HG02759 (cell line): ENCODE results near the gene EIF4G2.

ENCODE experiments used
- ATAC-seq: cut with Tn5 transposase; IDR thresholded peaks from one replicate; pipeline ENCODE4 v1.9.1; 2021; ENCODE audit warnings: mild to moderate bottlenecking, moderate library complexity; ENCODE audit not compliant: unreplicated experiment

The EIF4G2 gene

DNA sequence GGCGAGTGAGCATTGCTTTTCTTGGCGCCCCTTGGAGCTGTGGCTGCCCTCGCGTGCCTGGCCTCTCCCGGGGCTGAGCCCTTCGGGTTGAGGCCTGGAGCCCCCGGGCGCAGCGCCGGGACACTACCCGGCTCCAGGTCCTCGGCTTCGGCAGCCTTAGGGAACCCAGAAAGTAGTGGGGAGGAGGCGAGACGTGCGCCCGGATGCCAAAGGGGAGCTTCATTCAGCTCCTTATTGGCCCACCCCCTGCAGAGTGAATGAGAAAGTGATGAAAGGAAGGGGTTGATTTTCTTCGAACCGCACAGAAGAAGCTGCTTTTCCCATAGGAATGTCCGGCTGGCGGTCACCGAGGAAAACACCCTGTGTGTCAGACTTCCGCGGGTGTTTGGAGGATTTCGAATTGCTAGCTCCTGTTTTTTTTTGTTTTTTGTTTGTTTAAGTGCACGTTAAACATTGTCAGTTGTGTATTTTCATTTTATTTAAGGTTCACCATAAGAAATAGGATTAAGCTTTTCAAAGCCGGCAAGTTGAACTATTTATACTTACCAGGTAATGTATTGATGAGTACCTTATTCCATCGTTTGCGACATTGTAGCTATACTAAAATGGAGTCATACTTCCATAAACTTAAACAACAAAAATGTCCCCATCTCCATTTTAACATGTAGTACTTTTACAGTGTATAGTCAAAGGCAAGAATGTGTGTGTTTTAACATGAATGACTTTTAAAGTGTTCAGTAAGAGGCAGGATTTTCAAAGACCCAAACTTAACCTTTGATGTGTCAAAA, 841 bp upstream of the EIF4G2 start:
- peak; percentile 18 for ATAC-seq

DNA sequence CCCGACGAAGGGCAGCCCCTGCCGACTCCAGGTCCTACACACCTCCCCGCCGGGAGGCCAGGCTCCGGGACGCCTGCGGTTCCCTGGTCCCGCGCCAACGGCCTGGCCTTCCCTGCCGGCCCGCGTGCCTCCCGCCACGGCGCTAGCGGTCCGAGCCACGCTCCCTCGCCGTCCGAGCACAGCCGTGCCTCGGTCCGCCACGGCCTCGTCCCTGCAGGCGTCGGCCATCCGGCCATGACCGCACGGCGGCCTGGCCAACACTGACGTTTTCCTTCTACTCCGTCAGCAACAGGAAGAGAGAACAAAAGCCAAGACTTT, 532 bp downstream of the EIF4G2 start:
- ATAC-seq = no peak

DNA sequence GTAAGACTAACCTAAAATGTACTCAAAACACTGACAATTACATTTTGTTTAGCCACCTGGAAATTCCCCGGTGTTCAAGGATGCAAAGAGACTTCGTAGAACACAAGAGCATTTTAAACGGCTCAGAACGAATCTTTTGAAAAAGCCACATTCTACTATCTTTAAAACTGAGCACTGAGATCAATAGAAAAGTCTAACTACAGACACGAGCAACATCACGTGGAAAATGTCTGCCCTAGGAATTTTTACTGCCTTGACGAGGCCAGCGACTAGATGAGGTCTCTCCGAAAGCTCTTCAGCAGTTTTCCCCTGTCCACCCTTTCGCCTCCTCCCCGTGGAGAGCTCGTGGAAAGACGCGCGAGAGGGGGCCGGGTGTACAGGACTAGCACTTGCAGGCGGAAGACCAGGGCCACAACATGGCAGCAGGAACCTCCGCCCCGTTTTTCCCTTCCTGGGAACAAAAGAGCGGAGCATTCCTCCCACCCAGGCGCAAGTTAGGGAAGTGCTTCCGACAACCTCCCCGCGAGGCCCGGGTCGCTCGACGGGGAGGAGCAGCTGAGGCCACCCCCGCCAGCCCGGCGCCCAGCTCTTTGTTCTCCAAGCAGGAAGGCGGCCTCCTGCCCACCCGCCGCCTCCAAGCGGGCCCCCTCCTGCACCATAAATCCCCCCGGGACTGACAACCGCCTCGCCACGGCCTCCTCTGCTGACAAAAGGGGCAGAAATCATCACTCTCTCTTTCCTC, 1.1 kb downstream of the EIF4G2 start:
- ATAC-seq = no peak

DNA sequence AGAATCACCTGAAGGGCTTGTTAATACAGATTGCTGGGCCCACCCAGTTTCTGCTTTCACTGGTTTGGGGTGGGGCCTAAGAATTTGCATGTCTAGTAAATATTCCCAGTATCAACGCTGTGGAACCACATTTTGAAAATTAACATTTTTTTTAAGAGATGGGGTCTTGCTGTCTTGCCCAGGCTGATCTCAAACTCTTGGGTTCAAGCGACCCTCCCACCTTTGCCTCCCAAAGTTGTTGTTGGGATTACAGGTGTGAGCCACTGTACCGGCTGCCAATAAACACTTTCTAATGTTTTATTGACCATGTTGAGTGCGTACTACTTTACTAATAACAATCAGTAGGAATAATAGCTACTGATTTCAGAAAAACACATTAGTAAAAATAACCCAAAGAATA, 2.5 kb downstream of the EIF4G2 start:
- ATAC-seq = no peak

DNA sequence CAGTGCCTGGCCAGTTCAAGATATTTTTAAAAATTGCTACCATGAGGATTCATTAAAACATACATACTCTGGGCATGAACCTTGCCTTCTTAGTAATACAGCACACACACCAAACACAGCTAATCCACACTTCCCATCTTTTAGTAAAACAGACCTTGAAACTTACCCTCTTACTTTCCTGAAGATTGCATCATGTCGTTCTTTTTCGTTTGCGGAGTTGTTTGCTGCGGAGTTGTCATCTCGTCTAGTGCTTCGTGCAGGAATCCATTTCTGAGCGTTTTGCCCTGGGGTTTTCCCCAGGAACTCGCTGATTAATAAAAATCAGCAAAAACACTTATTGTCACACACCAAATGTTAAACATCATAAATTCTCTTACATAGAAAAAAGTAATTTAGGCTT, 3.0 kb downstream of the EIF4G2 start:
- ATAC-seq = no peak

DNA sequence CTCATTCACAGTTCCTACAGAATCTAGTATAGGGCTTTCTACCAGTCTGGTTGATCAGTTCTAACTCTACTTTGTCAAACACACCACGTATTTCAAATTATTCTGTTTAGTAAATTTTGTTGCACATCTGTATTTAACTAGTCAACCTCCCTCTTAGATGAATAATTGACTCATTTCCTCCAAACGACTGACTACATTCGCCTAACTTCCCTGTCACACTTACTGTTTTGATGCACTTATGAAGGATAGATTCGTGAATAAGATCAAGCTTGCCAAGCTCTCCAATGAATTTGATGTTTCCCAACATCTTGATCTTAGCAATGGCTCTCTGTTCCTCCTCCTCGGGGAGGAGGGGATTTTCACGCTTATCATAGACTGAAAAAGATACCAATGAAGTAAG, 5.0 kb downstream of the EIF4G2 start:
- ATAC-seq = no peak

DNA sequence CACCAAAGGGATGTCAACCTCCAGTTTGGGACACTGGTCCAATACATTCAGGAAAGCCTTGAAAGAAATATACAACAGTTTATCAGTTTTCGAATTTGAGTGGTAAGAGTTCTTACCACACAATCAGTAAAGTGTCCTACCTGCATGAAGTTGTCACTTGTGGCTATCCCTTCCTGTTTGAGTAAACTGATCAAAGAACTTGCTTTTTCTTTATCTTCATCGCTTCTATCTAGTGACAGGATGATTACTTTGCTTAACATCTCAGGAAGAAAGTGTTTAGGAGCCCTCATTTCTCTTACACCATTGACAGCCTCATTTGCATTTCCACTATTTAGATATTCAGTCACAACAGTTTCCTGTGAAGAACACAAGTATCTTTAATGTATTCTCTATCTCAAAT, 8.4 kb downstream of the EIF4G2 start:
- no peak for ATAC-seq

DNA sequence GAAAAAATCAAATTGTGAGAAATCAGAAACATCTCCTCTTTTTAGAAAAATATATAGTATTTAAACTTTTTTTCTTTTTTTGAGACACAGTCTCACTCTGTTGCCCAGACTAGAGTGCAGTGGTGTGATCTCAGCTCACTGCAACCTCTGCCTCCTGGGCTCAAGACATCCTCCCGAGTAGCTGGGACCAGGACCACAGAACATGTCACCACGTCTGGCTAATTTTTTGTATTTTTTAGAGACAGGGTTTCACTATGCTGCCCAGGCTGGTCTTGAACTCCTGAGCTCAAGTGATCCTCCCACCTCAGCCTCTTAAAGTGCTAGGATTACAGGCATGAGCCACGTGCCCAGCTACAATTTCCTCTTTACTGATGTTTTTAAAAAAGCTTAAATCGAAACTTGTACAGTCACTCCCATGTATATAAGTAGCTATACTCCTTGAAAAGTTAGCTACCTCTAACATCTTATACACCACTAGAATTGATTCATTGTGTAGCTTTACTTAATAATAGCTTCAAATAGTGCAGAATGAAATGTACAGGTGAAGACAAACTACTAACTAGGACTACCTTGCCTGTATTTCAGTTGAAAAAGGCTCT, 10.3 kb downstream of the EIF4G2 start:
- no peak for ATAC-seq

DNA sequence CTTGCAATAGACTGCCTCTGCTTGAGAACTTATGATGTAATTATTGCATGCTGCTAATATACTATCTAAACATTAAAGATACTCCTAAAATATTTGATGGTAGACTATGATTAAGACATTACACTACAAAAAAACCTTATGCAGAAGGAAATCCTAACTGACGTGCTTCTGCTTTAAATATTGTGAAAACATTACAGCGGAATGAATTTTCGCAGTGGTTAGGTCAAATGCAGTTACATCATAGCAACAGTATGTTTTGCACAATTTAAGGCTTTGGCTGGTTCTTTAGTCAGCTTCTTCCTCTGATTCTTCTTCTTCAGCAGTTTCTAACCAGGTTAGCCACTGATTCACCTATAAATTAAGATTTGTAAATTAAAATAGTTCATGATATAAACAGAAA, 11.2 kb downstream of the EIF4G2 start:
- ATAC-seq = no peak

DNA sequence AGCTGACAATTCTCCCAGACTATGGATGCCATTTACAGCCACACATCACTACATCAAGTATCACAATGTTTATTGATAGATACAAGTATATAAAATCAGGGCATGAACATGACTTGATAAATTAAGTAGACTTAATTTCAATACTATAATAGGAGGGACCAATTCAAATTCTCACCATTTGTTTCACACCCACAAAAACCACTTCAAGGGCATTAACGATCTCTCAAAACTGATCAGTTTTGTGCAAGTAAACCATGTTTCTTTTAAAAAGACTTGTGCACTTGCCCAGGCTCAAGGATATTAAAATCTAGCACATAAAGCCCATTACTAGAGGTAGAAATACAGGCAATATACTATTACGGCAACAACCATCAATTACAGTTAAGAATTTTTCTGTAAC, 11.7 kb downstream of the EIF4G2 start:
- ATAC-seq = no peak

DNA sequence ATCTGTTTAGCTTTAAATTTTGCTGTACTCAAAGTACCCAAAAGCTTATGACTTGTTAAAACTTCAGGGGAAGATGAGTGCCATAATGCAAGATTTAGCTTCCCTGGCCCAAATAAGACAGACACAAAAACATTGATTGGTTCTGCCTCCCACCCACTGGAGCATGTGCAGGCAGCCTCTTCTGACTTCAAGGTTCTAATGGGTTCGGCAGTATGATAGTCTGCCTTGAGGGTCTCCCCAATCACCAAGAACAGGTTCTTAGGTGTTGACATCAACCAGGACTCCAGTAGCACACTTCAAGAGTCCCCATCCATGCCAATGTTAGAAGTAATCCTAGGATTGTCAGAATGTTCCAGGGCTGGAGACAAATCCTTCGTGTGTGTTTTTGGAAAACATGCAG, 12.5 kb downstream of the EIF4G2 start:
- no peak for ATAC-seq

DNA sequence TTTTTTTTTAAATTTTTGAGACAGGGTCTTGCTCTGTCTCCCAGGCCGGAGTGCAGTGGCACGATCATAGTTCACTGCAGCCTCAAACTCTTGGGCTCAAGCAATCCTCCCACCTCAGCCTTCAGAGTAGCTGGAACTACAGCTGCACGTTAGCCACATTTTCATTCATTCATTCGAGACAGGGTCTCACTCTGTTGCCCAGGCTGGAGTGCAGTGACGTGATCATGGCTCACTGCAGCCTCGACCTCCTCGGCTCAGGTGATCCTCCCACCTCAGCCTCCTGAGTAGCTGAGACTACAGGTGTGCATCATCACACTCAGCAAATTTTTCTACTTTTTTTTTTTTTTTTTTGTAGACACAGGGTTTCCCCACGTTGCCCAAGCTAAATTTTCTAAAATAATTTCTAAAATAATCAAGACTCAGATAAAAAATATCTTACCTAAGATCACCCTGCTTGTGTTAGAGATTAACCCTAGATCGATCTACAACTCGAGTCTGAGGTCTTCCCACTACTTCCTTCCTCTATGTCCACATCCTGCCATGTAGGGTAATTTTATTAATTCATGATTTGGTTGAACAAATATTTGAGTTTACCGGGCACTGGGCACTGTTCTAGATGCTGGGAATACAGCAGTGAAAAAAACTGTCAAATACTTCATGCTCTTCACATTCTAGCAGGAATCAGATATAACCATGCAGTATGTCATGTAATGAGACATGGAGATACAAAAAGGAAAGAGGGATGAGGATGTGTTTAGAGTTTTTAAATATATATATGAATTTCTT, 15.1 kb downstream of the EIF4G2 start:
- ATAC-seq = no peak

DNA sequence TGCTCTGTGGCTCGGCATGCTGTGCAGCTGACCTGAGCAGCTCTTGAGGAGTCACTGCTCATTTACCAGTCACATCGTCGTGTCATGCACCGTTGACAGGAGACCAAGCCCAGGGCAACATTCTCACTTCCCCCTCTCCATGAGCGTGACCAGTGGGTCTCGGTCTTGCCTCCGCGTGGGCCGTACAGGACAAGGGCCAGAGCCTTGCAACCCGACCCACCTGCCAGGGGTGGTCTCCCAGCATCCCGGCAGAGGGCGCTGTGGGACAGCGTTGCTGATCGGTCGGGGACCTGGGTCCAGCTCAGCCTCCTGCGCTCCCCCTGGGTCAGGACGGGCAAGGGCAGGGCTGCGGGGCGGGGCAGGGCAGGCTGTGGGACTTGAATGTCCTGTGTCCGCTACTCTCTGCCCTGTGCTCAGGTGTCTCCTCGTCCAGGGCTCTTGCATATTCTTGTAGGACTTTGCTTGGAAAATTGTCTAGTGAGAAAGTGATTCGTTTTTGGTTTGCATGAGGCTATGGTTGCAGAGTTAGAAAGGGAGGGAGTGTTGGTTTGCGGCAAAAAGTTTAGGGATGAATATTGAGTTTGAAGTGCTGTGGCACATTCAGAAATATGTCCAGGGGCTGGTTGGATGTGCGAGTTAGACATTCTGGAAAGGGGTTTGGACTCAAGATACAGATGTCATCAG, 16.2 kb downstream of the EIF4G2 start:
- ATAC-seq = peak; percentile 93

DNA sequence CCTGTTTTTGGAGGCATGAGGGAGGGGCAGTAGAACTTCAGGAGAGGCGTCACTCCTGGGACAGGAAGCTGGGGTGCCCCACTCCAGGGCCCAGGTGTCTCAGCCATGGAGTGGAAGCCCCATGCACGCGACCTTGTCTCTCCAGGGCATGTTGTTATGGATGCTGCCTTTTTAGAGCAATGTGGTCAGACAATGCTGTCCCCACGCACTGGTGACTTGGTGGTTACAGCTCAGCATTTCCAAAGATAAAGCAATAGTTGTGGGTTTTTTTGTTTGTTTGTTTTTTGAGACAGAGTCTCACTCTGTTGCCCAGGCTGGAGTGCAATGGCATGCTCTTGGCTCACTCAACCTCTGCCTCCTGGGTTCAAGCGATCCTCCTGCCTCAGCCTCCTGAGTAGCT, 22.3 kb downstream of the EIF4G2 start:
- no peak for ATAC-seq

DNA sequence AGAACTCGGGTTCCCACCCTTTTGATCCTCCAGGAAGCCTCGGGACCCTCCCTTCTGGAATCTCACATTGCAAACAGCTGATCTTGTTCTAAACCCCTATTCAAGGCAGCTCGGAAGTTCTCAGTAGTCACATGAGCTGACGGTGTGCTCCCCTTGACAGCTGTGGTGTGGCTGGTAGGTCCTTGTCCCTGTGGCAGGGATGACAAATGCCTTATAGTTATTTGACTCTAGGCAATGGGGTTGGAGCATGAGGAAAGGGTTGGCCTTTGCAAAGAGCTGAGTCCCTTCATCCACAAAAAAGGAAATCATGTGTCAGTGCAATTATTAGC, 23.6 kb downstream of the EIF4G2 start:
- no peak for ATAC-seq

DNA sequence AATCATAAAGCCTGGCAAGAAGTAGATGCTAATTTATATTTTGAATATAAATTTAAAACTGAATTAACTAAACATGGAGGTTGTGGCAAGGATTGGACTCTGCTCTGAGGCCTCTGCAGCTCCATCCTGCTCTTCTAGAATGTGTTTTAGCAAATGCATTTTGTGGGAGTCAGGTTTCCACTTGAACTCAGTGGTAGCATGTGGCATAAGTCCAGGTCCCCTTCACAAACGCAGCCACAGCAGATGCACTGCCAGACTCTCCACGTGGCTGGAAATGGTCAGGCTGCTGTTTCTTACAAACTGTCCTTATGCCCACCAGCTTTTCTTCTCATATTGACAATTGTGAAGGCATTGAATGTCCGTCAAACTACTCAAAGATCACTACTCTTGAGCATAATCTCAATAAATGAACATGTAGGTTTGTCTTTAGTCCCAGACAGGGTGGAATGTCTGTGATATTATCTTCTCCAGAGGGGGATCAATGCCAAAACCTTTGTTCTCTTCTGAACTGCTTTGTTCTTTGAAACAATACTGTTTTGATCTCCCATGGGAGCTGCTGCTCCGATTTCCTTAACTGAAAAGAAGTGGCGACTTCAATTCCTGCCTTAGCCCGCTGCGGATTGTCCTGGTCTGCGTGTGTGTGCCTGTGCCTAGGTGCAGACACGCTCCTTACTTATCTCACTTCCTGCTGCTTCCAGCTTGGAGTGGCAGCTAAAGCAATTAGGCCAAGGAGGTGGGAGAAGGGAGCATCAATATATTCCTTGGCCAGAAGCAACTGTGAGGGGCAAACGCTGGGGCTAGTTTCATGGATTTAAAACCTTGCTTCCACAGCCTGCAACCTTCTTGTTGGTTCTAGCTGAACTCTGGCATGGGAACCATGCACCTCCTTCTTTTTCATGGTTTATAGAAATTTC, 24.2 kb downstream of the EIF4G2 start:
- ATAC-seq = no peak

DNA sequence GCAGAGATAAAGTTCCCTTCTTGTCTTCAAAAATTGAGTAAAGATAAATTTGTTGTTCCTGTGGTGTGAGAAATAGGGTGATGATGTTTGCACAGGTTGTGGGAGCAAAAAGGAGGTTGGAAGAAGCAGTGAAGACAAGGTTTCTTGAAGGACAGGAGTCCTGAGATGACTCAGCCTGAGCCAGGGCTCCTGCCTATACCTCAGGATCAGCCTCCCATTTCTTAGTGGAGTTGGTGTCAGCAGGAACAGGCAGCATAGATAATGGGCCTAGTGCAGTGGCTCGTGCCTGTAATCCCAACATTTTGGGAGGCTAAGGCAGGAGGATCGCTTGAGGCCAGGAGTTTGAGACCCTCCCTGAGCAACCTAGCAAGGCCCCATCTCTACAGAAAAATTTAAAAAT, 28.7 kb downstream of the EIF4G2 start:
- ATAC-seq = no peak

DNA sequence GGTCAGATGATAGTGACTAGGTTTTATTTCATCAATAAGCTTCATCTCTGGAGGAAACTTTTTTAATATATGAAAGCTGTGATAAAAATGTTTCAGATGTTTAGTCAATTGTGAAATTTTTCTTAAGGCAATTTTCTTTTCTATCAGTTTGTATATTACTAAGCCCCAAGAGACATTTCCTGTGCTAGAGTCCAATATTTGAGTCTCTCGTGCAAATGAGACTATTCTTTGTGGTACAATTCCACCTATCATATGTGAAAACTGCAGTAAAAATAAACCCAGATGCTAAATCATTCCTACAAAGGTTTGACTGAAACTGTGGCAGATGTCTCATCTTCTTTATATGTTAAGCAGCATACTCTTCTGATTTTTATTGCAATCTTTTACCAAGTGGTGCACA, 29.6 kb downstream of the EIF4G2 start:
- no peak for ATAC-seq

DNA sequence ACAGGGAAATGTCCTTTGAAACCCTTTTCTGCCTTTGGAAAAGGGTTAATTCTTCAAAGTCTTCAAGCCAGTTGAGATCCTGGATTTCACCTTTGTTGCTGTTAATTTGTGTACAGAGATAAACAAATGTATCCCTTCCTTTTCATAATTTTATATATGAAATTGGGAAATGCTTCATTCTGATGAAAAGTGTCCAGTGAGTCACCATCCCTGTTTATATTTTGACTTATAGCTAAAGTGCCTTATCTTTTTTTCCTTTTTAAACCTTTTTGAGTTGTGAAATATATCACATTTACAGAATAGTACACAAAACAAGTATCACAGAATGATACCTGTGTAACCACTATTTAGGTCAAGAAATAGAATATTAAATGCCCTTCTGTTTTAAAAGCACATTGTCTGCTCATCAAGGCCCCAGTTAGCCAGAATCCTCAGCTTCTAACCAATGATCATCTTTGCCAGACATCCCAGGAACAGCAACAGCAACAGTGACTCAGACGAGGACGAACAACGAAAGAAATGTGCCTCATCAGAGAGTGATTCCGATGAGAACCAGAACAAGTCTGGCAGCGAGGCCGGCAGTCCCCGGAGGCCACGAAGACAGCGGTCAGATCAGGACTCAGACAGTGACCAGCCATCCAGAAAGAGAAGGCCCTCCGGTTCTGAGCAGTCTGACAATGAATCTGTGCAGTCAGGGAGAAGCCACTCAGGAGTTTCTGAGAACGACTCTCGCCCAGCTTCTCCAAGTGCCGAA, 30.3 kb downstream of the EIF4G2 start:
- no peak for ATAC-seq
